ENCODE measurements around the gene SLC12A7.

The SLC12A7 gene

GRCh38 chr5:1133510-1134201 lies 21.8 kb upstream of the SLC12A7 start:
- ChIA-PET POLR2A (no interaction called here), CTCF (interaction anchor here (0.9 to 2.1 kb wide), 4 partner anchors 10 to 511 kb away, joined by 3 to 4 read pairs (median 4); no protein-coding TSS in a partner anchor)
- DNase-seq (ENCODE audit: low read depth, low spot score): no peak
- H3K4me3 ChIP-seq (ENCODE audit: low read depth, low read length): no peak overlapping the region
- TF ChIP-seq CTCF (IDR thresholded peaks at IDR 0.05; ENCODE audit: insufficient read depth, low read length, missing control alignments): no peak

- CTCF ChIA-PET: interaction anchor here (0.9 to 2.1 kb wide), 4 partner anchors 9 to 512 kb away, joined by 3 to 4 read pairs (median 4); no protein-coding TSS in a partner anchor
- POLR2A ChIA-PET: no interaction called here
Observed at GRCh38 chr5:1133108-1133507, 21.2 kb upstream of the SLC12A7 start.

GRCh38 chr5:1132570-1132969 lies 20.7 kb upstream of the SLC12A7 start:
- no peak for DNase-seq (ENCODE audit: low read depth, low spot score)
- POLR2A ChIA-PET: no interaction called here
- H3K4me3 ChIP-seq (ENCODE audit: low read depth, low read length): no peak overlapping the region
- CTCF ChIA-PET: interaction anchor here (1.5 to 2.1 kb wide), 2 partner anchors 9 to 512 kb away, joined by 4 read pairs; no protein-coding TSS in a partner anchor
- no peak for TF ChIP-seq CTCF (IDR thresholded peaks at IDR 0.05; ENCODE audit: insufficient read depth, low read length, missing control alignments)

More at GRCh38 chr5:1133108-1133507, 21.2 kb upstream of the SLC12A7 start:
- no peak for TF ChIP-seq CTCF (IDR thresholded peaks at IDR 0.05; ENCODE audit: insufficient read depth, low read length, missing control alignments)
- DNase-seq (ENCODE audit: low read depth, low spot score): no peak
- H3K4me3 ChIP-seq (ENCODE audit: low read depth, low read length): no peak overlapping the region

GRCh38 chr5:1131726-1132125 lies 19.9 kb upstream of the SLC12A7 start:
- ChIA-PET POLR2A (no interaction called here), CTCF (no interaction called here)
- DNase-seq (ENCODE audit: low read depth, low spot score): no peak
- H3K4me3 ChIP-seq (ENCODE audit: low read depth, low read length): no peak overlapping the region
- no peak for TF ChIP-seq CTCF (IDR thresholded peaks at IDR 0.05; ENCODE audit: insufficient read depth, low read length, missing control alignments)

- DNase-seq (ENCODE audit: low read depth, low spot score): no peak
- ChIA-PET CTCF (no interaction called here), POLR2A (no interaction called here)
- H3K4me3 ChIP-seq (ENCODE audit: low read depth, low read length): no peak overlapping the region
- TF ChIP-seq CTCF (IDR thresholded peaks at IDR 0.05; ENCODE audit: insufficient read depth, low read length, missing control alignments): no peak
Observed at GRCh38 chr5:1131191-1131621, 19.3 kb upstream of the SLC12A7 start.

GRCh38 chr5:1130218-1130946 lies 18.5 kb upstream of the SLC12A7 start:
- POLR2A ChIA-PET: no interaction called here
- TF ChIP-seq CTCF (IDR thresholded peaks at IDR 0.05; ENCODE audit: insufficient read depth, low read length, missing control alignments): no peak
- no peak for DNase-seq (ENCODE audit: low read depth, low spot score)
- CTCF ChIA-PET: no interaction called here
- H3K4me3 ChIP-seq (ENCODE audit: low read depth, low read length): no peak overlapping the region
